HG02970 (cell line): ENCODE data around the gene SLC2A4RG.

Source experiments
- ATAC-seq: cut with Tn5 transposase; IDR thresholded peaks from one replicate; pipeline ENCODE4 v1.9.1; 2021; ENCODE audit warnings: mild to moderate bottlenecking, moderate library complexity, moderate number of reproducible peaks; ENCODE audit not compliant: unreplicated experiment, low FRiP score

SLC2A4RG gene

DNA sequence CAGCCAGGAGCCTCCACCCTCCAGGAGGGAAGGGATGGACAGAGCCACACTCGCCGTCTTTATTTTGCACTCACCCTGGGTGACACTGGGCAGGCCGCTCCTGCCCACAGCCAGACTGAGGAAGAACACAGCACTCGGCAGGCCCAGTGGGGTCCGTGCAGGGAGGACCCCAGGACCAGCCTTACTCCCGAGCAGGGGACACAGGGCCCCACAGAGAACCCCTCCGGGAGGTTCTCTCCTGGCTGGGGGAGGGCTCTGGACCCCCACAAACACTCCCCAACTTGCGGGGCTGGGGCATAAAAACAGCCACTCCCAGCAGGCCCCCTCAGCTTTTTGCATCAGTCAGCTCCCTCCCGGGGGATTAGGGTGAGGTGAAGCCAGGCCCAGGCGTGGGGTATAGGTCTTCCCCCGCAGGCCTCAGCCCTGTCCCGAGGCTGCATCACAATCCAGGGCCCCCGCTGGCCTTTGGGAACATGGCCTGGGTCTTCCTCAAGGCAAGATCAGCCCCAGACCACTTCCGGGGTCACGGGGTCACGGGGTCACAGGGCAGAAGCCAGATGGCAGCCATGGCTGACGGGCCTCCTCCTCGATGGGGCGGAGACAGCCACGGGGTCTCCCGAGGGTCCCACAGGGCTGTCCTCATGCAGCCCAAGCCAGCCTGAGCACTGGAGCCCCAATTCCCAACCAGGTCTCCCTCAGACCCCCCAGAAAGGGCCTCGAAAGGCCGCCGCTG, 39.9 kb upstream of the SLC2A4RG start:
- no peak for ATAC-seq

DNA sequence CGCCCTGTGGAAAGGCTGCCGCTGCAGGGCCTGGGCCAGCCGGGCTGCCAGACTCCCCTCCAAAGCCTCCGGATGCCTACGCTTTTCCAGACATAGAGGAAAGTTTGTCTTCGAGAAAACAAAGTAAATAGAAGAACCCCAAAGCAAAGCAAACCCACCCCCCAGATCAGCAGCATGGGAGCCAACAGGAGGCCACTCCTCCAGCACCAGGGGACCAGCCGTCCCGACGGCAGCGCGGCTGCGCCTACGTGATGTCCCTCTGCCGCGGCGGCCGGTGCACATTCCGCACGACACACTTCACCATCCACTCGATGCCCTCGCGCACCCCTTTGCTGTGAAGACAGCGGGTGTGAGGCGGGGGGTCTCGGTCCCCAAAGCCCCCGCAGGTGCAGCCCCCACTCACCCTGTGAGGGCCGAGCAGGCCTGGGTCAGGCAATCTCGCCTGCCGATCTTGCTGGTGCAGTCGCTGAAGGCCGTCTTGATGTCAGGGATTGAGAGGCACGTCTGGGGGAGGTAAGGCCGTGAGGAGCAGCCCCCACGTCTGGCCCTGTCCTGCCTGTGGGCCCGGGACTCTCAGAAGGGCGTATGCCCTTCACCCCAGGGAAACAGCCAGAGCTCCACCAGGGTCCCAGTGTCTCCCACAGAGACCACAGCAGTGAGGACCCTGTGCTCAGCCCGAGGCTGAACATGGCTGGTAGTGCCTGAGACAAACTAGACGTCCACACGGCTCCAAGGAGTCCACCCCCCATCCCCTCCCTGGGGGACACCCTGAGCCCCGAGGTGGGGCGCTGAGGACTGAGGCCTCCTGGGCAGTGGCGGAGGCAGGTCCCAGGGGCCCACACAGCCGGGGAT, 39.2 kb upstream of the SLC2A4RG start:
- ATAC-seq, result no peak

DNA sequence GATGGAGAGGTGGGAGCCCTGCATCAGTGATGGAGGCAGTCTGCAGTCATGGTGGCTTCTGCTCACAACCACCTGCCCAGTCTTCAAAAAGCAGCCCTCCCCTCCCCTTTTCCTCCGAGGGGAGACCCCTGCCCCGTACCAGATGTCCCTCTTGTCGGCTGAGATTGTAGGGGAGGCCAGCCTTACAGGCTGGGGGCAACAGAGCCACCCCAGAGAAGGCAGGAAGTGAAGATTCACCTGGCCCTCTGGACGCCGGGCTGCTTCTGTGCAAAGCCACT, 38.6 kb upstream of the SLC2A4RG start:
- no peak for ATAC-seq

DNA sequence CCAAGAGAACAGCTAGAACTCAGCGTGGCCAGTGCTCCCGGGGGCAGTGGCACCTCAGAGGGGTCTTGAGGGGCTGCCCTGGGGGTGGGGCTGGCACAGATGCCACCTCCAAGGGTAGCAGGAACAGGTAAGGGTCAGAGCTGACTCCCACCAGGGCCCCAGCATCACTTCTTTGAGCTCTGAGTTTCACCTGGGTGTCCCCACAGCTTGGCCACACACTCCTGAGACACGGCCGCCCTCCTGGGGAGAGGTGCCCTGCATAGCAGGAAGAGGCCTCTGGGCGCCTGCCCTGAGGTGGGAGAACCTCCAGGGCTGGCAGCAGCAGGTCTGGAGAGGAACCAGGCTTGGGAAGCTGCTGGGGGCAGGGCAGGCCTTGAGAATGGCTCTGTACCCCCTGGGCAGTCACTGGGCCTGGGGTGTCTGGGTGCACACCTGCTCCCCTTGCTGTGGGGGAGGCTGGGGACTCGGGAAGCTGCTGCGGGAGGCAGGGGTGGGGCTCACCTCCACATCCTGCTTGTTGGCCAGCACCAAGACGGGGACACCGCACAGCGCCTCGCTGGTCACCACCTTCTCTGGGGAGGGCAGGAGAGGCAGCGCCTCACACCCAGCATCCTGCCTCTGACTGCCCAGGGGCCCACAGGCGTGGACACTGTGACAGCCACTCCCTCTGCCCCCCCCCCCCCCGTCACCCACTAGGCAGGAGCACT, 38.1 kb upstream of the SLC2A4RG start:
- no peak for ATAC-seq

DNA sequence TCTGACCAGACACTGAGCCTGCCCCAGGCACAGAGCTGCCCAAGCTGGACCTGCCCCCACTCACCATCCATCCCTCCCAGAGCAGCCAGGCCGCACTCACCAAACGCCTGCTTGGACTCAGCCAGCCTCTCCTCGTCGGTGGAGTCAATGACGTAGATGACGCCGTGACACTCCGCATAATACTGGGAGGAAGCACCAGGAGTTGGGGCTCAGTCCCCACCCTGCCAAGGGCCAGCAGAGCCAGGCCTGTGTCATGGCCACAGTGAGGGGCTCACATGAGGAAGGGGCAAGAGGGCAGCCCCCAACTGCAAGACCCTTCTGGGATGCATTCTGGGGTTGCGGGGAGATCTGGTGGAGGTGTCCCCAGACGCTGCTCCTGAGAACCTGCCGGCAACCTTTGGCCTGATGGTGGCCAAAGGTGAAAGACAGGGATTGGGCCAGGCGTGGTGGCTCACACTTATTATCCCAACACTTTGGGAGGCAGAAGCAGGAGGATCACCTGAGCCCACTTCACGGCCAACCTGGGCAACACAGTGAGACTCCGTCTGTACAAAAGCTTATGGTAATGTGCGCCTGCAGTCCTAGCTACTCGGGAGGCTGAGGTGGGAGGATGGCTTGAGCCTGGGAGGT, 37.4 kb upstream of the SLC2A4RG start:
- no peak for ATAC-seq

DNA sequence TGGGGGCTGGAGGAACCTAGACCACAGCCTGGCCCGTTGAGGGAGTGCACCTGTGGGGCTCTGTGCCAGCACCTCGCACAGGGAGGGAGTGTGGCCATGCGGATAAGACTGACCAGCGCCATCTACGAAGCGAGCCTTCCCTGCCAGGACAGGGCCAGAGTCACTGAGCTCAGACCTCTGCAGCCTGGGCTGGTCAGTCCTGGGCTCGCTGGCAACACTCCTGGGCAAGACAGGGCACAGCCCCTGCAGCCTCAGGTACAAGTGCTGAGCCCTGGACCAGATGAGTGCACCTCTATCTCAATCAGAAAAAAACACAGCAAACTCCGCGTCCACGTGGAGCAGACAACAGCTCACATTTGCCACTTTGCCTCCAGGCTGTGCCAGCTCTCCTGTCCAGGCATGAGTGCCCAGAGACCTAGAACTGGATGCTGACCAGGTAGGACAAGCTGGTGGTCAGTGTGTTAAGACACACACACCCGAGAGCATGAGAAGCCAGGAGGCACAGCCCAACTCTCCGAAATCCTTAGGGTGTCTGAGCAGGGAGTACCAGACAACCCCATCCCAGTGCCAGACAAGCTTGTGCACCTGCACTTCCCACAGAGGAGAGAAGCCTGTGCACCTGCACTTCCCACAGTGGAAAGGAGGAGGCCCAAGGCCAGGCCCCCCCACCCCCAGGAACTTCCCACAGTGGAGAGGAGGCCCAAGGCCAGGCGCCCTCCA, 36.7 kb upstream of the SLC2A4RG start:
- ATAC-seq, result no peak

DNA sequence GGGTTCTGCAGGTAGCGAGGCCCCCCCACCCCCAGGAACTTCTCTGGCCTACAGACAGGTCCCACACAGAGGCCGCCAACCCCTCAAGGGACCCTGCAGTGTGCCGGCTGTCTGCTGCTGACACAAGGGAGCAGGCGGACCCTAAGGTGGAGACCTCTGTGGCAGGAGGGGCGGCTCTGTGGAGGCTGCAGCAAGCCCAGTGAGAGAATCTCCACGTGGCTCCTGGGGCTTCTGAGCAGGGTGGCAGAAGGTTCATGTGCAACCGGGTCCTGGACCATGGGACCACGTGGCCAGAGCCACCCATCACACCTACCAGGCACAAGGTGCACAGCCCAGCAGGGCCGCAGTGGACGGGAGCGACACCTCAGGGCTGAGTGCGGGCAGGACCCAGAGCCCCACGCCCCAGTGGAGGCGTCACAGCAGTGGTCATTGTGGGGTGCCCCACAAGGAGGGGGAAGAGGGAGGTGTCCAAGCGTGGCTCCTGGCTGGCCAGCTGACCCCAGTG, 36.1 kb upstream of the SLC2A4RG start:
- no peak for ATAC-seq

DNA sequence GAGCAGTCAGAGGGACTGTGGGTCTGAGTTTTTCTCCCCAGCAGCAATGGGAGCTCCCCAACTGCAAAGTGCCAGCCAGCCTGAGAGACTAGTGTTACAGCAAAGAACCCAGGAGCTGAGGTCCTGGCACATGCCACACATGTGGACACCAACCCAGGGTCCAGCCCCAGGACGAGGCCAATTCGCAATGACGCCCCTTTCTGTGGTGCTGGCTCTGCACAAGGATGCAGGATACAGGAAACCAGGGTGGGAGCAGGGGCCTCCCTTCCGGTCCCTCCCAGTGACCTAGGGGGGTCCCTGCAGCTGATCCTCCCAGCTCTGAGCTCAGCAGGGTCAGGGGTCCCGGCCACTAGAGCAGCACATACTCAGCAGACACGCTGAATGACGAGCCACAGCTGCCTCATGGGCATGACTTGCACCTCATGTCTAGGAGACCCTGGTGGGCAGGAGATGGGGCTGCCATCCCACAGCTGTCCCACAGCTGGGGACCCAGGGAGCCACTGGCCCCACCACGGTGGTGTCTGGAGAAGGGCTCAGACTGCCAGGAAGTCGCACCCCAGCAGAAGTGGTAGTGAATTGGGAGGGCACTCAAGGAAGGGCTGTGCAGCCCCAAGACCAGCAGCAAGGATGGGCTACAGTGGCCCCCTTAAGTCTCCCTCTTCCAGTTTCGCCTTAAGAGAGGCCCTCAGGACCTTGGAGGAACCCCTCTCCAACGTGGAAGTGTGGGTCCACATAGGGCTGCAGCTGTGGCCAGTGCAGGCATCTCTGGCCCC, 35.4 kb upstream of the SLC2A4RG start:
- no peak for ATAC-seq

DNA sequence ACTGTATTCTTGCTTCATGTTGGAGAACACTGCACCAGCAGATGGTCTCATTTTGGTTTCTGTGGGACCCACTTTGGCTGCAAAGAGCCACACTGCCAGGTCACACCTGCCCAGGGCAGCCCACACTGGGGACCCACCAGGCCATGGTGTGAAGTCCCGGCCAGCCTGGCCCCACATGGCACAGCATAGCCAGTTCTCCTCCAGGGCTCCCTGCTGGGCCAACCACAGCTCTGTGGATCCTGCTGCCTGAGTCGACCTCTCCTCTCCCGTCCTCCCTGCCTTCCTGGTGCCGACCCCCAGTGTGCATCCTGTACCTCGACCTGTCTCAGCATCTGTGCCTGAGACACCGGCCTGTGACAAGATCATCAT, 34.8 kb upstream of the SLC2A4RG start:
- no peak for ATAC-seq

DNA sequence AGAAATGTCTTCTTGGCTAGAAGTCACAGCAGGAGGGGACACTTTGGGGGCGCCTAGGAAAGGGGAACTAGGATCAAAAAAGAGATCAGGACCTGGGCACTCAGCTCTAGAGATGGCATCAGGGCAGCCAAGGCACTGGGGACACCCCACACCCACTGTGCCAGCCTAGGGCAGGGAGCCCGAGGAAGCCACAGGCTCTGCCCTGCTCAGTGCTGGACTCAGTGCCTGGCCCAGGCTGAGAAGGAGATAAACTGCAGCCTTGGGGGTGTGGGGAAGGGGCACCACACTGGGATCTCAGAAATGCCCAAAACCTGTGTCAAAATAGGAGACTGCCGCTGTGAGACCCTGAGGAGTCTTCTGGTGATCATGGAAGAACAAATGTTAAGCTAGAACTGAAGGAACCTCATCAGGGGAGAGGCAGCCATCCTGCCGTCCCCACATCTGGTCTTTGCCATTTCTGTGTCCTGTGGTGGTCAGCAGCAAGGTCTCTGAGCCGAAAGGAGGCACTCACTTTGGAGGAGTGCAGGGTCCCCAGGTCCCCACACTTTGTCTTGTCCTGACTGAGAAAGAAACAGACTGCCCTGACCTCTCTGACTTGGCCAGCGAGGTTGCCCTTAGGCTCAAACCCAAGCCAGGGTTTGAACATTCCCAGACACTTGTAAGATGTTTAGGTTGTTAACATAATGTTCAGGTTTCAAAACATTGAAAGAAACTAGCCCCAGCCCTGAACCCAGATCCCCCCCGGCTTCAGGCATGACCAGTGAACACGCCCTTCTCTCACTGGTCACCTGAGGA, 34.1 kb upstream of the SLC2A4RG start:
- no peak for ATAC-seq

DNA sequence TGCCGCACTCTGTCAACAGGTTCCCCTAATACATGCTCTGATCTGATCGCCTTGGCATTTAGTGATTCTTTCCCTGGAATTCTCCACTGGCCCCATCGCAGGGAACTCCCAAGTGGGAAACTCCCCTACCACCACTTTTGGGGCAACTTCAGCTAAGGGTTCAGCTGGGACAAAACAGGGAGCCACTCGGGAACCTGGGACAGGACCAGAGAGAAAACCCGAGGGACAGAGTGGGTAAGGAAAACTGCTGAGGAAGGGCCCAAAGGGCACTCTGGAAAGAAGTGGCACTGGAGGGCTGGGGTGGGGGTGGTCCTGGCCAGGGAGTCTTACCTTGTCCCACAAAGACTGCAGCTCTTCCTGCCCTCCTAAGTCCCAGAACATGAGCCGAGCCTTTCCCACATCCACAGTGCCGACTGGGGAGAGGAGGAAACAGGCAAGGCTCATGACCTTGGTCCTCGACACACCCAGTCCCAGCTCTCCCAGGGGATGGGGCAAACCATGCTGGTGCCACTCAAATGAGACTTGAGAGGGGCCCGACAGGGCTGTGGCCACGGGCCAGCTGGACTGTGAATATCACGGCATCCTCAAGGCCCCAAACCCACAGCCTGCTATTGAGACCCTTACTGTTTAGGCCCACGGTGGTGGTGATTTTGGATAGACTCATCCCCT, 33.4 kb upstream of the SLC2A4RG start:
- ATAC-seq, result no peak

DNA sequence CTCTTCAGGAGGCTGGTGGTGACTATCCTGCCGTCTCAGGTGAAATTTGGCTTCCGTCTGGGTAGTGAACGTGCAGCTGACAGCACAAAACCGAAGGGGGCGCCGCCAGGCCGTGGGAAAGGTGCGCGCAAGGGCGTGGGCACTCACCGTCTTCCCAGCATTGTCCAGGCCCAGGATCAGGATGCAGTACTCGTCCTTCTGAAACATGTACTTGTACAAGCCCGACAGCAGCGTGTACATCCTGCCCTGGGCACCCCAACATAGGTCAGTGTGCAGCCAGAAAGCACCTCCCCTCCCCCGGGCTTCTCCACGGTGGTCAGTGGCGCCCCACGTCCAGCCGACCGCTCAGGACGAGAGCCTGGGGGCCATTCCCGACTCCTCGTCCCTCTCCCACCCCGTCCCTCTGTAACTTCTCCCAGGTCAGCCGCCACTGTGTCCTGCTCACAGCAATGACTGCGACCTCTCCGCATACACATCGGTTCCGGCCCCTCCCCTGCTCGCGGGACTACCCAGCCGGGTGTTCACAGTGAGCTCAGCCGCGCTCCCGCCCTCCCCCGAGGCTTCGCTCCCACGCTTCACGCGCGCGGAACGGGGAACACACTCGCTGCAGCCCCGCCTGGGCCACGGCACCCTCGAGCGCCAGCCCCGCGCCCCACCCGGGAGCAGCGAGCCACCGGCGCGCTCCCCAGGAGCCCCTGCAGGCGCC, 32.6 kb upstream of the SLC2A4RG start:
- ATAC-seq, result peak; percentile 25

DNA sequence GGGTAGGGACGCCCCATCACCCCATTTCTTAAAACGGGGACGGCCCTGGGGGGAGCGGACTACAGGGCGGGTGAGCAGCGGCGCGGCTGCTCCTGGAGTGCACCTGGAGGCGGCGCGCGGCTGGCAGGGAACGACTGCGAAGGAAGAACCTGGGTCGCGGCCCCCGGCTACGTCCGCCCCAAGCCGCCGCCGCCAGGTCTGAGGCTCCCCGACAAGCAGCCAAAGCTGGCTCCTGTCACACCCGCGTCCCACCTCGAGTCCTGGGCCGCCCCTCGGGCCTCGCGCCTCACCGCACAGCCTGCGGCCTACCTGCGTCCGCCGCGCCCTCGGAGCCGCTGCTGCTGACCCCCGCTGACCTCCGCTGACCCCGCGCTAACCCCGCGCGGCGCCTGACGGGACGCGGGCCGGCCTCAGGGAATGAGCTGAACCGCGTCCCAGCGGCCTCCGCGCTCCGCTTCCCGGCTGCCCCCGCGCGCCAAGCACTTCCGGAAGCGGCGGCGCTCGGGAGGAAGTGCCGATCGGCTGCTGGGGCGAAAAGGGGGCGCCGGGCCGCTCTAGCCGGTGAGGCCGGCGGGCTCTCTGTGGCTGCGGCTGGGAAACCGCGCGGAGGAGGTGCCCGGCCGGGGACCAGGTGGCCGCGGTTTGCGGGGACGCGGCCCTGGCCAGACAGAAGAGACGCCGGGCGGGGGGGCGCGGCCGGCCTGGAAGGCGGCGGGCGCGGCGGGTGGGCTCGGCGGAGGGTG, 31.8 kb upstream of the SLC2A4RG start, which contains the start of the genes ARFRP1 and ZGPAT:
TSS of gene ARFRP1 (minus strand) at position 419 of the 743 bp plus-strand sequence. CDS start 885 bp downstream, outside the sequence.
TSS of gene ZGPAT (plus strand) at position 482 of the 743 bp plus-strand sequence. CDS start 542 bp downstream, outside the sequence.
- peak; percentile 73 for ATAC-seq

DNA sequence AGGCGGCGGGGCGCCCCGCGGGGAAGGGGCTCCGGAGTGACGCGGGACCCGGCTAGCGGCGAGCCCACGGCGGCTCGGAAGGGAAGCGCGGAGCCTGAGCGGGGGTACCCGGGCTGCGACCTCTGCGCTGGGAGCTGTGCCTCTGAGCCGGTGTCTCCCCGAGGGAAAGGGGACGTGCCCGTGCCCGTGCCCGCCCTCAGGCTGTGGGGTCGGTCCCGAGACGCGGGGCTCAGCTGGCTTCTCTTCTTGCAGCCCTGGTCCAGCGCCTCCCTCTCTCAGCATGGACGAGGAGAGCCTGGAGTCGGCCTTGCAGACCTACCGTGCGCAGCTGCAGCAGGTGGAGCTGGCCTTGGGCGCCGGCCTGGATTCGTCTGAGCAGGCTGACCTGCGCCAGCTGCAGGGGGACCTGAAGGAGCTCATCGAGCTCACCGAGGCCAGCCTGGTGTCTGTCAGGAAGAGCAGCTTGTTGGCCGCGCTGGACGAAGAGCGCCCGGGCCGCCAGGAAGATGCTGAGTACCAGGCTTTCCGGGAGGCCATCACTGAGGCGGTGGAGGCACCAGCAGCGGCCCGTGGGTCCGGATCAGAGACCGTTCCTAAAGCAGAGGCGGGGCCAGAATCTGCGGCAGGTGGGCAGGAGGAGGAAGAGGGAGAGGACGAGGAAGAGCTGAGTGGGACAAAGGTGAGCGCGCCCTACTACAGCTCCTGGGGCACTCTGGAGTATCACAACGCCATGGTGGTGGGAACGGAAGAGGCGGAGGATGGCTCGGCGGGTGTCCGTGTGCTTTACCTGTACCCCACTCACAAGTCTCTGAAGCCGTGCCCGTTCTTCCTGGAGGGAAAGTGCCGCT, 31.1 kb upstream of the SLC2A4RG start:
- ATAC-seq, result peak; percentile 8

DNA sequence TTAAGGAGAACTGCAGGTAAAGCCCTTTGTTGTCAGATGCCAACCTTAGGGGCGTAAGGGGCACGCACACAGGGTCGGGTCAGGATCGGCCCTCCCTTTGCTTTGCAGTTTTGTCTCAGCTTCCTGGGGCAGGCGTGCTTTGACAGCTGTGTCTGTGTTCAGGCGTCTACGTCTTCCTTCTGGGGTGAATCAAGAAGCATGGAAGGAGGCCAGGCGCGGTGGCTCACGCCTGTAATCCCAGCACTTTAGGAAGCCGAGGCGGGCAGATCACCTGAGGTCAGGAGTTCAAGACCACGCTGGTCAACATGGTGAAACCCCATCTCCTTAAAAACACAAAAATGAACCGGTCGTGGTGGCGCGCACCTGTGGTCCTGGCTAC, 30.4 kb upstream of the SLC2A4RG start:
- no peak for ATAC-seq
